ENCODE measurements around the gene SYMPK. TPM values are rescaled to one million over a fixed set of nuclear protein-coding genes. Genes with fewer than 3 reads are reported as not detected.

Gene SYMPK
- polyA plus RNA-seq, 1 of the 3 experiments (the other 2 are of a cell fraction) = 92.7 TPM

GRCh38 chr19:45876411-45877197 is 13.7 kb upstream of the SYMPK start:
- no peaks in the 10 kb centered on the region for H3F3A ChIP-seq (replicated peaks; ENCODE audit: insufficient read depth)
- H3K36me3 ChIP-seq (replicated peaks in 1 of 2; ENCODE audit: control insufficient read depth in 1 of 2, insufficient read depth in 2 of 2, low read length in 1 of 2) = peaks cover 0 to 2% of the 10 kb centered on the region in 2 experiments
- no peaks in the 10 kb centered on the region for H3K4me1 ChIP-seq (ENCODE audit: control insufficient read depth in 1 of 2, insufficient read depth in 2 of 2, low read depth in 1 of 2, low read length in 1 of 2)
- no peaks in the 10 kb centered on the region for H3K9me2 ChIP-seq
- CTCF ChIA-PET = interaction anchor here (0.8 kb wide), 1 partner anchor 140 kb away, joined by 3 read pairs; no protein-coding TSS in a partner anchor
- WGBS (ENCODE audit: low lambda C conversion rate) = 85% methylated on average over 39 of the region's 41 CpGs
- no peak overlapping the region for H2AFZ ChIP-seq (ENCODE audit: low read depth)
- H4K20me1 ChIP-seq (ENCODE audit: insufficient read depth) = no peaks in the 10 kb centered on the region
- H3K27ac ChIP-seq (ENCODE audit: low read depth in 2 of 2, low read length in 1 of 2) = no peak overlapping the region
- TF ChIP-seq FOXJ3 (CRISPR knock-in tag; IDR thresholded peaks at IDR 0.05) (no peak), EP300 (IDR thresholded peaks at IDR 0.05; ENCODE audit: borderline replicate concordance in 1 of 2, low read depth in 1 of 2, low read length in 1 of 2) (no peak), CHD2 (IDR thresholded peaks at IDR 0.05; ENCODE audit: low read length, partially characterized antibody) (no peak), TCF12 (IDR thresholded peaks at IDR 0.05) (no peak), POLR2AphosphoS5 (IDR thresholded peaks at IDR 0.05; ENCODE audit: low read depth, low read length) (no peak), RFX5 (IDR thresholded peaks at IDR 0.05; ENCODE audit: low read length) (no peak), ELF1 (IDR thresholded peaks at IDR 0.05) (no peak), RXRA (IDR thresholded peaks at IDR 0.05; ENCODE audit: borderline replicate concordance, low read depth) (no peak), NRF1 (IDR thresholded peaks at IDR 0.05; ENCODE audit: low read depth, low read length) (no peak), TAF1 (IDR thresholded peaks at IDR 0.05; ENCODE audit: borderline replicate concordance, low read depth, low read length) (no peak), MEF2A (IDR thresholded peaks at IDR 0.05; ENCODE audit: borderline replicate concordance, low read depth) (no peak)
- POLR2A ChIA-PET = no interaction called here
- H3K4me3 ChIP-seq (ENCODE audit: low read depth in 2 of 2, low read length in 1 of 2) = no peak overlapping the region
- no peaks in the 10 kb centered on the region for H3K9me3 ChIP-seq
- peak; percentile 35 for DNase-seq
- no peaks in the 10 kb centered on the region for H3K27me3 ChIP-seq (ENCODE audit: insufficient read depth)
- no peaks in the 10 kb centered on the region for H3K79me2 ChIP-seq (ENCODE audit: insufficient read depth)
- H3K4me2 ChIP-seq = no peak overlapping the region
- no peak overlapping the region for H3K9ac ChIP-seq

GRCh38 chr19:45876161-45876410 is 13.1 kb upstream of the SYMPK start:
- H3K36me3 ChIP-seq (replicated peaks in 1 of 2; ENCODE audit: control insufficient read depth in 1 of 2, insufficient read depth in 2 of 2, low read length in 1 of 2) = no peaks in the 10 kb centered on the region
- H3K79me2 ChIP-seq (ENCODE audit: insufficient read depth) = no peaks in the 10 kb centered on the region
- WGBS (ENCODE audit: low lambda C conversion rate) = 76% methylated on average over 4 of the region's 4 CpGs
- no peak overlapping the region for H3K4me2 ChIP-seq
- no peak for TF ChIP-seq RFX5 (IDR thresholded peaks at IDR 0.05; ENCODE audit: low read length)
- no peak for TF ChIP-seq CHD2 (IDR thresholded peaks at IDR 0.05; ENCODE audit: low read length, partially characterized antibody)
- TF ChIP-seq GATA2 (CRISPR knock-in tag; IDR thresholded peaks at IDR 0.05) = no peak
- no peak for TF ChIP-seq RAD21 (IDR thresholded peaks at IDR 0.05; ENCODE audit: low read length)
- H3K27me3 ChIP-seq (ENCODE audit: insufficient read depth) = no peaks in the 10 kb centered on the region
- no peaks in the 10 kb centered on the region for H3F3A ChIP-seq (replicated peaks; ENCODE audit: insufficient read depth)
- H2AFZ ChIP-seq (ENCODE audit: low read depth) = no peak overlapping the region
- H3K27ac ChIP-seq (ENCODE audit: low read depth in 2 of 2, low read length in 1 of 2) = no peak overlapping the region
- no peaks in the 10 kb centered on the region for H3K9me2 ChIP-seq
- POLR2A ChIA-PET = no interaction called here
- no peaks in the 10 kb centered on the region for H3K9me3 ChIP-seq
- no peak overlapping the region for H3K4me3 ChIP-seq (ENCODE audit: low read depth in 2 of 2, low read length in 1 of 2)
- CTCF ChIA-PET = interaction anchor here (0.8 kb wide), 1 partner anchor 140 kb away, joined by 3 read pairs; no protein-coding TSS in a partner anchor
- H3K9ac ChIP-seq = no peak overlapping the region
- no peaks in the 10 kb centered on the region for H4K20me1 ChIP-seq (ENCODE audit: insufficient read depth)
- no peak for DNase-seq
- H3K4me1 ChIP-seq (ENCODE audit: control insufficient read depth in 1 of 2, insufficient read depth in 2 of 2, low read depth in 1 of 2, low read length in 1 of 2) = no peaks in the 10 kb centered on the region

GRCh38 chr19:45874620-45874966 is 11.6 kb upstream of the SYMPK start:
- Histone ChIP-seq H3K79me2 (ENCODE audit: insufficient read depth) (no peaks in the 10 kb centered on the region), H4K20me1 (ENCODE audit: insufficient read depth) (no peaks in the 10 kb centered on the region), H3K9me2 (no peaks in the 10 kb centered on the region), H3K4me2 (no peak overlapping the region), H3K9me3 (no peaks in the 10 kb centered on the region), H3K4me3 (ENCODE audit: low read depth in 2 of 2, low read length in 1 of 2) (no peak overlapping the region), H3K27me3 (ENCODE audit: insufficient read depth) (no peaks in the 10 kb centered on the region), H2AFZ (ENCODE audit: low read depth) (no peak overlapping the region), H3K27ac (ENCODE audit: low read depth in 2 of 2, low read length in 1 of 2) (no peak overlapping the region), H3K4me1 (ENCODE audit: control insufficient read depth in 1 of 2, insufficient read depth in 2 of 2, low read depth in 1 of 2, low read length in 1 of 2) (no peaks in the 10 kb centered on the region), H3F3A (replicated peaks; ENCODE audit: insufficient read depth) (peaks cover 5% of the 10 kb centered on the region), H3K36me3 (replicated peaks in 1 of 2; ENCODE audit: control insufficient read depth in 1 of 2, insufficient read depth in 2 of 2, low read length in 1 of 2) (no peaks in the 10 kb centered on the region), H3K9ac (no peak overlapping the region)
- ChIA-PET CTCF (interaction anchor here (1.4 kb wide), 1 partner anchor 10 kb away, joined by 6 read pairs; the partner anchor contains the start of gene FOXA3), POLR2A (no interaction called here)
- TF ChIP-seq RCOR1 (IDR thresholded peaks at IDR 0.05; ENCODE audit: low read length) (no peak), ELF1 (IDR thresholded peaks at IDR 0.05) (no peak), TCF12 (IDR thresholded peaks at IDR 0.05) (no peak), RXRA (IDR thresholded peaks at IDR 0.05; ENCODE audit: borderline replicate concordance, low read depth) (no peak), MEF2A (IDR thresholded peaks at IDR 0.05; ENCODE audit: borderline replicate concordance, low read depth) (no peak), RAD21 (IDR thresholded peaks at IDR 0.05; ENCODE audit: low read length) (no peak), RFX5 (IDR thresholded peaks at IDR 0.05; ENCODE audit: low read length) (no peak), GATA2 (CRISPR knock-in tag; IDR thresholded peaks at IDR 0.05) (no peak), CHD2 (IDR thresholded peaks at IDR 0.05; ENCODE audit: low read length, partially characterized antibody) (no peak), MAX (IDR thresholded peaks at IDR 0.05; ENCODE audit: low read depth) (no peak), SIN3A (IDR thresholded peaks at IDR 0.05; ENCODE audit: borderline replicate concordance, low read depth, low read length) (no peak), EZH2phosphoT487 (IDR thresholded peaks at IDR 0.05; ENCODE audit: borderline replicate concordance, low read depth) (no peak)
- no peak for DNase-seq
- WGBS (ENCODE audit: low lambda C conversion rate) = 75% methylated on average over 7 of the region's 7 CpGs

All from SK-N-SH (cell line).